Measurements from ENCODE around the gene CYP2B6. TPM values are rescaled to one million over a fixed set of nuclear protein-coding genes. Genes with fewer than 3 reads are reported as not detected.

Gene CYP2B6
- total RNA-seq (2022; extraction: Qiagen RNA extraction) = 0.05 to 0.08 TPM in 2 of 5 replicates, not detected in the others

DNA sequence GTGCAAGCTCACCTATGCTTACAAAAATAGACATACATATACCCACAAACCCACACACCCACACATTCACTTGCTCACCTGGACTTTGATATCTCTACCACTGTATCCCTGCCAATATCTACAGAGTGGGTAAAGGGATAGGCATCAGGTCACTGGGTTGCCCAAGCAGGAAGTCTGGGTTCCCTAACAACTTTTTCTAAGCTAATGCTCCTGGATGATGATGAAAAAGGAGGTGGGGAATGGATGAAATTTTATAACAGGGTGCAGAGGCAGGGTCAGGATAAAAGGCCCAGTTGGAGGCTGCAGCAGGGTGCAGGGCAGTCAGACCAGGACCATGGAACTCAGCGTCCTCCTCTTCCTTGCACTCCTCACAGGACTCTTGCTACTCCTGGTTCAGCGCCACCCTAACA lies at the start of gene CYP2B6:
Gene CYP2B6 (plus strand): TSS at position 311 of the 410 bp plus-strand sequence. CDS start 24 bp downstream, at position 335.

Other genes with a start within 250 kb of the CYP2B6 start
- 15.0 to 18.8 TPM (median 18.3 TPM) in 5 replicates for gene ACTMAP, start 240.8 kb upstream of the CYP2B6 start, total RNA-seq (2022; extraction: Qiagen RNA extraction)
- 155 to 192 TPM (median 160 TPM) in 5 replicates for gene SNRPA, start 240.1 kb upstream of the CYP2B6 start, total RNA-seq (2022; extraction: Qiagen RNA extraction)
- gene MIA, start 215.8 kb upstream of the CYP2B6 start, total RNA-seq (2022; extraction: Qiagen RNA extraction) = 0.57 TPM in 1 of 5 replicates, not detected in the others
- gene RAB4B, start 213.0 kb upstream of the CYP2B6 start, total RNA-seq (2022; extraction: Qiagen RNA extraction) = 14.5 to 21.3 TPM (median 20.2 TPM) in 5 replicates
- gene EGLN2, start 192.1 kb upstream of the CYP2B6 start, total RNA-seq (2022; extraction: Qiagen RNA extraction) = 66.7 to 94.6 TPM (median 91.9 TPM) in 5 replicates
- gene CYP2A6, start 140.8 kb upstream of the CYP2B6 start, total RNA-seq (2022; extraction: Qiagen RNA extraction) = 0.10 TPM in 1 of 5 replicates, not detected in the others
- not detected in 5 replicates for gene CYP2A7, start 109.1 kb upstream of the CYP2B6 start, total RNA-seq (2022; extraction: Qiagen RNA extraction)
- not detected in 5 replicates for gene CYP2A13, start 97.2 kb downstream of the CYP2B6 start, total RNA-seq (2022; extraction: Qiagen RNA extraction)
- not detected in 5 replicates for gene CYP2F1, start 123.2 kb downstream of the CYP2B6 start, total RNA-seq (2022; extraction: Qiagen RNA extraction)
- gene CYP2S1, start 201.9 kb downstream of the CYP2B6 start, total RNA-seq (2022; extraction: Qiagen RNA extraction) = 21.2 to 28.5 TPM (median 26.9 TPM) in 5 replicates
- gene AXL, start 227.9 kb downstream of the CYP2B6 start, total RNA-seq (2022; extraction: Qiagen RNA extraction) = 127 to 146 TPM (median 136 TPM) in 5 replicates

Data from A549 treated with CORT108297 at 1 μM for 4 hours (cell line).